Esophagus muscularis mucosa (tissue), 4 donors: Measurements from ENCODE around the gene SLC27A3. TPM values are rescaled to one million over a fixed set of nuclear protein-coding genes. Genes with fewer than 3 reads are reported as not detected.

Source experiments
- DNase-seq: peaks from one replicate; pipeline ENCODE4 v3.0.0-alpha.2; 2017; ENCODE audit errors: extremely low spot score
- H3K27ac ChIP-seq, 4 donors: fragments of 200-600 bp; sonication (generic); replicated peaks in 1 of 4; 1 replicate in 3 of 4; 2 replicates in 1 of 4; pipeline ENCODE4 v1.5.1; 2016 to 2019; ENCODE audit warnings: mild to moderate bottlenecking in 1 of 4
- H3K27me3 ChIP-seq, 4 donors: fragments of 200-600 bp; sonication (generic); one replicate each; pipeline versions ENCODE4 v1.5.1 to v1.6.0; 2016 to 2019
- H3K36me3 ChIP-seq, 4 donors: fragments of 200-600 bp; sonication (generic); one replicate each; pipeline ENCODE4 v1.5.1; 2016 to 2019
- H3K4me1 ChIP-seq, 4 donors: fragments of 200-600 bp; sonication (generic); one replicate each; pipeline ENCODE4 v1.5.1; 2016 to 2019
- H3K4me3 ChIP-seq, 4 donors: fragments of 200-600 bp; sonication (generic); 1 replicate in 2 of 4; 2 replicates in 2 of 4; pipeline ENCODE4 v1.5.1; 2016 to 2019; ENCODE audit warnings: mild to moderate bottlenecking in 4 of 4, moderate library complexity in 1 of 4
- H3K9me3 ChIP-seq, 4 donors: fragments of 200-600 bp; sonication (generic); 1 replicate in 3 of 4; 2 replicates in 1 of 4; pipeline ENCODE4 v1.5.1; 2016 to 2019
- CTCF ChIP-seq, 3 experiments: fragments of 200-600 bp in 2 of 3; fragments of 450-650 bp in 1 of 3; sonication (generic) in 2 of 3; IDR thresholded peaks; one replicate each; pipeline ENCODE4 v1.5.1; 2017 to 2019; ENCODE audit warnings: antibody characterized with exemption in 3 of 3, mild to moderate bottlenecking in 2 of 3, moderate library complexity in 1 of 3
- EP300 ChIP-seq: sonication (generic); formaldehyde crosslinking; IDR thresholded peaks from one replicate; pipeline ENCODE4 v1.6.1; 2017; ENCODE audit warnings: antibody characterized with exemption
- POLR2A ChIP-seq: fragments of 450-650 bp; IDR thresholded peaks from one replicate; pipeline ENCODE4 v1.6.1; 2017; ENCODE audit warnings: antibody characterized with exemption, moderate library complexity, mild to moderate bottlenecking, low read depth
- POLR2AphosphoS5 ChIP-seq, 2 donors: sonication (generic); formaldehyde crosslinking; IDR thresholded peaks; one replicate each; pipeline ENCODE4 v1.6.1; 2017; ENCODE audit warnings: antibody characterized with exemption in 2 of 2
- WGBS: methylation state at CpG from one replicate; pipeline ENCODE4 v1.1.5; 2018; 5-methylcytosine and 5-hydroxymethylcytosine counted together
- intact Hi-C: fragments of 100-400 bp; cut with DNase I; formaldehyde crosslinking; loops from one replicate; pipeline ENCODE4 v1.15.1; 2023
- total RNA-seq, 4 donors: library from RNA; depleted of rRNA; stranded (reverse); fragments of >200 nt; gene quantifications; one replicate each; pipeline versions ENCODE4 v1.1.0 to v1.2.1, GENCODE V29; 2016

Gene SLC27A3
- total RNA-seq = 10 to 100 TPM; 12.9 to 29.5 (median 19.9) TPM

DNA sequence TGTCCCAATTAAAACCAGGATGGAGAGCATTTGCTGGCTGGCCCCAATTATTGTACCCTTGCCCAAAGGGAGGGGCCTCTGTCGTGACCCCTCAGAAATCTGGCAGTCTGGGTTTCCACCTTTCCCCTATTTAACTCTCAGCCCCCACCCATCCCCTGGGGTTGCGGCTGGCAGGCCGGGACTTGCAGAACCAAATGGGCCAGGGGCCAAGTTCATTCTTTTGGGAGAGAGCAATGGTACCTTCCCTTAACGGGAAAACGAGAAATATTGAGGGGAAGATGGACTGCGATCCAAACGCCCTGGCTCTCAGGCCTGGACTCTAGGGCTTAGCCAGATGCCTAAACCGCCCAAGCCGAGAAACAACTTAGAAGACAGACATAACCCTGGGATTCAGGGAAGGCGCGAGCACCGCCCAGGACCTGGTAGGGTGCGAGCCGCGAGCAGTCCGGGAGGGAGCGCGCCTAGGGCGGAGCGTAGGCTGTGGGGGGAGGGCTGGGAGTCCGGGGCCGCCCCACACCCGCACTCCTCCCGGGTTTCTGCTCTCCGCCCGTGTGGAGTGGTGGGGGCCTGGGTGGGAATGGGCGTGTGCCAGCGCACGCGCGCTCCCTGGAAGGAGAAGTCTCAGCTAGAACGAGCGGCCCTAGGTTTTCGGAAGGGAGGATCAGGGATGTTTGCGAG is at the start of gene SLC27A3:
TSS of gene SLC27A3 (plus strand) at position 628 of the 678 bp plus-strand sequence. CDS start 91 bp downstream, outside the sequence.
- Histone ChIP-seq H3K4me1 (peaks cover 84 to 91% (median 87%) of the 10 kb centered on the region in 4 donors), H3K27me3 (no peaks in the 10 kb centered on the region), H3K27ac (peak within 1 kb of the TSS; percentile 87 to 95 (median 91)), H3K9me3 (no peaks in the 10 kb centered on the region), H3K4me3 (peak within 1 kb of the TSS; percentile 77 to 85 (median 82)), H3K36me3 (peaks cover 5 to 49% (median 40%) of the 10 kb centered on the region in 4 donors)
- DNase-seq = peak; percentile 94
- WGBS = 3% methylated on average over 25 of the region's 35 CpGs
- intact Hi-C loops = no loop called here
- TF ChIP-seq POLR2AphosphoS5 (IDR thresholded peaks at IDR 0.05) (peak; percentile 22 to 27), POLR2A (no peak), CTCF (IDR thresholded peaks at IDR 0.05) (peak in 1 of 3 experiments; percentile 4)

DNA sequence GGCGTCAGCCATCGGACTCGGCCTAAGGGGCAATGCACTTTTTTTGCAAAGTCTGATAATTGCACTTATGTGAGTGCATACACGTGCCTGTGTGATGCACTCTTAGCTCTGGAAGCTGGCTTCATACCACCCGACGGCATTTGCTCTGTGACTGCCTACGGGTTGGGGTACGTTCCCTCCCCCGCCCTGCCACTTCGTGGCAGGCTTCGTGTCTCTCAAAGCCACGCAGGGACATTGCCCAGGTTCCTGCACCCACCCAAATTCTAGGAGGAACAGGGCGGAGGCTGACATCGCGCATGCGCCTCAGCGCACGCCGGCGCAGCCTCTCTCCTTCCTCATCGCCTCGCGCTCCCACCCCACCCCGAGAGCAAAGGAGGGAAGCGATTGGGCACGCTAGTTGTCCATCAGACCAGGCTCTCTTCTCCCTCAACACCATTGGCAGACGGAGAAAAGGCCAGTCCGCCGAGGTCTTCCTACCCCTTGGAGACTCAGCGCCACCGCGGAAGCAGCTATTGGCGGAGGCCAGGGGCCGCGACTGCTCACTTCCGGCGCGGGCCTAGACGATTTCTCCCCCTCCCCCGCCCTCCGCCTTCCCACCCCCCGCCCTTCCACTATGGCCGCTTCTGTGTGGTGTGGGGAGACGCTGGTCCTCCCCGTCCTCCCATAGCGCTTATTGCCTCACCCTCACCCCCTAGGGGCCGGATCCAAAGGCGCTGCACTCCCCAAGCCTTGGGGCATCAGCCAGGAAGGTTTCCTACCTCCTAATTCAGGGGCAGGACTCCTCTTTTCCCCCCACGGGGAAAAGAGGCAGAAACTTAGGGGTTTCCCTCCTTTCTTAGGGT is 47.5 kb upstream of the SLC27A3 start, which contains the start of gene INTS3:
TSS of gene INTS3 (plus strand) at position 588 of the 842 bp plus-strand sequence. CDS start 585 bp downstream, outside the sequence.
- H3K4me3 ChIP-seq = peak within 1 kb of the TSS; percentile 73 to 93 (median 88)
- H3K4me1 ChIP-seq = peaks cover 25 to 41% (median 38%) of the 10 kb centered on the region in 4 donors
- H3K27ac ChIP-seq = peak within 1 kb of the TSS; percentile 98 to 99 (median 98)
- DNase-seq = peak; percentile 100
- TF ChIP-seq CTCF (IDR thresholded peaks at IDR 0.05) = no peak
- peak; percentile 85 to 88 for TF ChIP-seq POLR2AphosphoS5 (IDR thresholded peaks at IDR 0.05)
- peak; percentile 34 for TF ChIP-seq POLR2A
- TF ChIP-seq EP300 = no peak
- intact Hi-C loops = no loop called here
- under 1% methylated on average over 28 of the region's 49 CpGs for WGBS
- no peaks in the 10 kb centered on the region for H3K27me3 ChIP-seq
- no peaks in the 10 kb centered on the region for H3K9me3 ChIP-seq
- H3K36me3 ChIP-seq = peaks cover 0 to 3% (median 0%) of the 10 kb centered on the region in 4 donors

- H3K9me3 ChIP-seq = no peaks in the 10 kb centered on the region
- peaks cover 28 to 44% (median 41%) of the 10 kb centered on the region in 4 donors for H3K4me1 ChIP-seq
- no peaks in the 10 kb centered on the region for H3K27me3 ChIP-seq
- DNase-seq = no peak
- H3K27ac ChIP-seq = peak overlapping the region; percentile 98 to 99 (median 98)
- under 1% methylated on average over 17 of the region's 19 CpGs for WGBS
- H3K4me3 ChIP-seq = peak overlapping the region; percentile 73 to 93 (median 88)
- H3K36me3 ChIP-seq = peaks cover 0 to 3% (median 0%) of the 10 kb centered on the region in 4 donors
- intact Hi-C loops = no loop called here
- TF ChIP-seq CTCF (IDR thresholded peaks at IDR 0.05) = no peak
- no peak for TF ChIP-seq EP300
- no peak for TF ChIP-seq POLR2AphosphoS5 (IDR thresholded peaks at IDR 0.05)
- no peak for TF ChIP-seq POLR2A
Measured at GRCh38 chr1:153728305-153729066, 46.7 kb upstream of the SLC27A3 start.

DNA sequence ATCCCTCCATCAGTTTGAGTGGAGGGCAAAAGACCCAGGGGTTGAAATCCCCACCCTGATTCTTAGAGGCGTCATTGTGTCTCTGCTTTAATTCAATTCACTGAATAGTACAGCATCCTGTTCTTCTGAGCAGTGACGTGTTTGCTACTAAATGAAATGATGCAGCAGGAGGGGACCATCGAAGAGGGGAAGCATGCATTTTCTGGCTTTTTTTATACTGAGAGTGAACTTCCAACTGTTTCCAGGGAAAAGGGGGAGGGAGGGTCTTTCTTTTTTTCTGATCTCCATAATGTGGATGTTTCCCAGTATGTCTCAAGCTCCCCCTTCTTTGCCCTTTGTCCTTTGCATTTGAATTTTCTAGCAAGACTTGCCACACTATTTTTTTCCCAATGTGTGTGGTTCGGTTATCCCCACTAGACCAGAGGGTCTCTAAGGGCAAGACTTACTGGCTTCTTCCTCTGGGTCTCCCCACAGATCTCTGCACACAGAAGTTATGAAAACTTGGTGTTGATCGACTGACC is 44.7 kb upstream of the SLC27A3 start:
- WGBS = 62% methylated on average over 5 of the region's 5 CpGs
- Histone ChIP-seq H3K27ac (peak overlapping the region; percentile 34 to 99 (median 98)), H3K9me3 (no peaks in the 10 kb centered on the region), H3K36me3 (peaks cover 0 to 3% (median 0%) of the 10 kb centered on the region in 4 donors), H3K27me3 (no peaks in the 10 kb centered on the region), H3K4me3 (no peak overlapping the region), H3K4me1 (peaks cover 42 to 64% (median 61%) of the 10 kb centered on the region in 4 donors)
- no peak for DNase-seq
- no peak for TF ChIP-seq POLR2AphosphoS5 (IDR thresholded peaks at IDR 0.05)
- no peak for TF ChIP-seq CTCF (IDR thresholded peaks at IDR 0.05)
- no peak for TF ChIP-seq EP300
- TF ChIP-seq POLR2A = no peak
- intact Hi-C loops = no loop called here
